Mesothelial cell of epicardium (in vitro differentiated cells): Measurements from ENCODE around the gene MITF. TPM values are rescaled to one million over a fixed set of nuclear protein-coding genes. Genes with fewer than 3 reads are reported as not detected.
A peak's percentile ranks its signal among the peaks of the same experiment; 100 is the strongest.
"Not testable (repeated sequence)": the region's sequence is repeated elsewhere in the genome, so short reads cannot be mapped to it uniquely, and the experiment has no call there.

Experiments used
- DNase-seq, 2 experiments: peaks; one replicate each; pipeline ENCODE4 v3.0.0; 2021; ENCODE audit warnings: low spot score in 2 of 2; ENCODE audit not compliant: unreplicated experiment in 2 of 2
- H3K27ac Mint-ChIP-seq: 2 replicates; pipeline ENCODE4 v1.8.0; 2021; ENCODE audit warnings: mixed read lengths
- H3K27me3 Mint-ChIP-seq: 2 replicates; pipeline ENCODE4 v1.8.0; 2021; ENCODE audit warnings: low read depth, mixed read lengths
- H3K36me3 Mint-ChIP-seq: 2 replicates; pipeline ENCODE4 v1.8.0; 2021; ENCODE audit warnings: mixed read lengths
- H3K4me1 Mint-ChIP-seq: 2 replicates; pipeline ENCODE4 v1.8.0; 2021; ENCODE audit warnings: mixed read lengths
- H3K4me3 Mint-ChIP-seq: 2 replicates; pipeline ENCODE4 v1.8.0; 2021; ENCODE audit warnings: mild to moderate bottlenecking, moderate library complexity, mixed read lengths
- H3K9me3 Mint-ChIP-seq: 2 replicates; pipeline ENCODE4 v1.8.0; 2021; ENCODE audit warnings: mixed read lengths
- CTCF ChIP-seq: fragments of 200-600 bp; sonication (generic); IDR thresholded peaks from one replicate; pipeline ENCODE4 v1.5.0; 2021; ENCODE audit warnings: antibody characterized with exemption; ENCODE audit not compliant: unreplicated experiment
- total RNA-seq: library from RNA; stranded (reverse); gene quantifications from 3 replicates; pipeline ENCODE4 v1.2.1, GENCODE V29; 2021

MITF gene
- total RNA-seq, 1 donor from 2014 or later, result 7.0 TPM

- Mint-ChIP-seq H3K4me3 (no peak overlapping the region), H3K36me3 (peaks cover 7% of the 10 kb centered on the region)
Observed at GRCh38 chr3:69787436-69788168, 48.3 kb downstream of the MITF start.

GRCh38 chr3:69791106-69791505 is 51.8 kb downstream of the MITF start:
- DNase-seq, result no peak
- TF ChIP-seq CTCF, result no peak
- peaks cover 39% of the 10 kb centered on the region for H3K4me1 Mint-ChIP-seq
- no peak overlapping the region for H3K4me3 Mint-ChIP-seq
- no peaks in the 10 kb centered on the region for H3K27me3 Mint-ChIP-seq
- peak overlapping the region; percentile 83 for H3K27ac Mint-ChIP-seq
- peaks cover 7% of the 10 kb centered on the region for H3K36me3 Mint-ChIP-seq
- H3K9me3 Mint-ChIP-seq, result peaks cover 10% of the 10 kb centered on the region

More at GRCh38 chr3:69787436-69788168, 48.3 kb downstream of the MITF start:
- no peak for TF ChIP-seq CTCF
- H3K9me3 Mint-ChIP-seq, result peaks cover 10% of the 10 kb centered on the region
- no peaks in the 10 kb centered on the region for H3K27me3 Mint-ChIP-seq
- H3K27ac Mint-ChIP-seq, result peak overlapping the region; percentile 84
- peaks cover 66% of the 10 kb centered on the region for H3K4me1 Mint-ChIP-seq
- no peak for DNase-seq

- Mint-ChIP-seq H3K36me3 (peaks cover 7% of the 10 kb centered on the region), H3K4me1 (peaks cover 31% of the 10 kb centered on the region), H3K9me3 (peaks cover 10% of the 10 kb centered on the region), H3K27me3 (no peaks in the 10 kb centered on the region), H3K4me3 (no peak overlapping the region), H3K27ac (peak overlapping the region; percentile 44)
- no peak for TF ChIP-seq CTCF
- DNase-seq, result no peak
Observed at GRCh38 chr3:69791919-69792399, 52.7 kb downstream of the MITF start.

- H3K4me3 Mint-ChIP-seq, H3K36me3 Mint-ChIP-seq, H3K27me3 Mint-ChIP-seq: not testable (repeated sequence)
Observed at GRCh38 chr3:69796126-69796525, 56.9 kb downstream of the MITF start.

GRCh38 chr3:69803681-69804270 is 64.5 kb downstream of the MITF start:
- H3K9me3 Mint-ChIP-seq, result peaks cover 13% of the 10 kb centered on the region
- H3K27ac Mint-ChIP-seq, result peak overlapping the region; percentile 6
- no peak for TF ChIP-seq CTCF
- DNase-seq, result no peak
- peaks cover 4% of the 10 kb centered on the region for H3K36me3 Mint-ChIP-seq
- peaks cover 39% of the 10 kb centered on the region for H3K4me1 Mint-ChIP-seq
- H3K27me3 Mint-ChIP-seq, result no peaks in the 10 kb centered on the region
- no peak overlapping the region for H3K4me3 Mint-ChIP-seq

More at GRCh38 chr3:69796126-69796525, 56.9 kb downstream of the MITF start:
- peaks cover 15% of the 10 kb centered on the region for H3K9me3 Mint-ChIP-seq
- not testable (repeated sequence) for DNase-seq, H3K27ac Mint-ChIP-seq
- H3K4me1 Mint-ChIP-seq, result peaks cover 17% of the 10 kb centered on the region

GRCh38 chr3:69805491-69805890 is 66.2 kb downstream of the MITF start:
- Mint-ChIP-seq H3K9me3 (no peaks in the 10 kb centered on the region), H3K27me3 (no peaks in the 10 kb centered on the region), H3K4me3 (no peak overlapping the region), H3K36me3 (no peaks in the 10 kb centered on the region), H3K4me1 (peaks cover 44% of the 10 kb centered on the region), H3K27ac (no peak overlapping the region)
- DNase-seq, result no peak
- TF ChIP-seq CTCF, result no peak
